ENCODE measurements around the gene DENND4A. TPM values are rescaled to one million over a fixed set of nuclear protein-coding genes. Genes with fewer than 3 reads are reported as not detected.

The DENND4A gene
- total RNA-seq, 6 donors from 2014 or later, result 20.9 to 66.4 (median 30.8) TPM

- 88 to 89% methylated on average over 4 of the region's 4 CpGs for WGBS, 2 donors
- Histone ChIP-seq H3K36me3 (peaks cover 4 to 62% (median 18%) of the 10 kb centered on the region in 4 donors), H3K9me3 (no peaks in the 10 kb centered on the region), H3K27me3 (no peaks in the 10 kb centered on the region), H3K27ac (no peak overlapping the region), H3K4me1 (no peaks in the 10 kb centered on the region), H3K4me3 (no peak overlapping the region)
- TF ChIP-seq POLR2AphosphoS5 (IDR thresholded peaks at IDR 0.05) (no peak), EP300 (IDR thresholded peaks at IDR 0.05) (no peak), CTCF (IDR thresholded peaks at IDR 0.05) (no peak), POLR2A (IDR thresholded peaks at IDR 0.05) (no peak)
- ATAC-seq (ENCODE audit: low FRiP score in 2 of 2), result no peak
- DNase-seq, result no peak
These were observed 101.3 kb downstream of the DENND4A start for GRCh38 chr15:65690778-65691177.

GRCh38 chr15:65690173-65690572 lies 101.9 kb downstream of the DENND4A start:
- H3K4me3 ChIP-seq, result no peak overlapping the region
- H3K27me3 ChIP-seq, result no peaks in the 10 kb centered on the region
- DNase-seq (no peak), ATAC-seq (ENCODE audit: low FRiP score in 2 of 2) (no peak)
- H3K36me3 ChIP-seq, result peaks cover 4 to 56% (median 18%) of the 10 kb centered on the region in 4 donors
- TF ChIP-seq POLR2AphosphoS5 (IDR thresholded peaks at IDR 0.05) (no peak), CTCF (IDR thresholded peaks at IDR 0.05) (no peak), EP300 (IDR thresholded peaks at IDR 0.05) (no peak), POLR2A (IDR thresholded peaks at IDR 0.05) (no peak)
- no peaks in the 10 kb centered on the region for H3K9me3 ChIP-seq
- no peaks in the 10 kb centered on the region for H3K4me1 ChIP-seq
- 90 to 91% methylated on average over 1 of the region's 1 CpG for WGBS, 2 donors
- H3K27ac ChIP-seq, result no peak overlapping the region

GRCh38 chr15:65688462-65688861 lies 103.6 kb downstream of the DENND4A start:
- TF ChIP-seq POLR2AphosphoS5 (IDR thresholded peaks at IDR 0.05) (no peak), EP300 (IDR thresholded peaks at IDR 0.05) (no peak), CTCF (IDR thresholded peaks at IDR 0.05) (no peak), POLR2A (IDR thresholded peaks at IDR 0.05) (no peak)
- DNase-seq (no peak), ATAC-seq (ENCODE audit: low FRiP score in 2 of 2) (no peak)
- Histone ChIP-seq H3K27me3 (no peaks in the 10 kb centered on the region), H3K27ac (no peak overlapping the region), H3K4me3 (no peak overlapping the region), H3K9me3 (no peaks in the 10 kb centered on the region), H3K4me1 (no peaks in the 10 kb centered on the region), H3K36me3 (peaks cover 4 to 43% (median 18%) of the 10 kb centered on the region in 4 donors)
- WGBS, 2 donors, result 92 to 94% methylated on average over 1 of the region's 1 CpG

GRCh38 chr15:65682404-65682911 lies 109.6 kb downstream of the DENND4A start:
- no peak overlapping the region for H3K27ac ChIP-seq
- no peak for DNase-seq
- no peak for TF ChIP-seq POLR2AphosphoS5 (IDR thresholded peaks at IDR 0.05)
- TF ChIP-seq CTCF (IDR thresholded peaks at IDR 0.05), result no peak
- TF ChIP-seq EP300 (IDR thresholded peaks at IDR 0.05), result no peak
- TF ChIP-seq POLR2A (IDR thresholded peaks at IDR 0.05), result no peak
- no peaks in the 10 kb centered on the region for H3K27me3 ChIP-seq
- no peak overlapping the region for H3K4me3 ChIP-seq
- no peaks in the 10 kb centered on the region for H3K9me3 ChIP-seq
- no peak for ATAC-seq (ENCODE audit: low FRiP score in 2 of 2)
- H3K36me3 ChIP-seq, result no peaks in the 10 kb centered on the region
- 88 to 92% methylated on average over 2 of the region's 2 CpGs for WGBS, 2 donors
- no peaks in the 10 kb centered on the region for H3K4me1 ChIP-seq

- no peak for DNase-seq
- Histone ChIP-seq H3K27me3 (no peaks in the 10 kb centered on the region), H3K4me3 (no peak overlapping the region), H3K36me3 (peaks cover 0 to 7% (median 0%) of the 10 kb centered on the region in 4 donors), H3K27ac (no peak overlapping the region), H3K4me1 (no peaks in the 10 kb centered on the region), H3K9me3 (no peaks in the 10 kb centered on the region)
- WGBS, 2 donors, result 96 to 97% methylated on average over 1 of the region's 1 CpG
- ATAC-seq (ENCODE audit: low FRiP score in 2 of 2), result no peak
- TF ChIP-seq POLR2A (IDR thresholded peaks at IDR 0.05), result no peak
- no peak for TF ChIP-seq EP300 (IDR thresholded peaks at IDR 0.05)
- no peak for TF ChIP-seq POLR2AphosphoS5 (IDR thresholded peaks at IDR 0.05)
- no peak for TF ChIP-seq CTCF (IDR thresholded peaks at IDR 0.05)
These were observed 111.5 kb downstream of the DENND4A start for GRCh38 chr15:65680544-65680943.
